ENCODE results near the gene CHPF. TPM values are rescaled to one million over a fixed set of nuclear protein-coding genes. Genes with fewer than 3 reads are reported as not detected.

CHPF gene
- polyA plus RNA-seq, 4 donors, result 8.7 to 96.1 (median 50.4) TPM

DNA sequence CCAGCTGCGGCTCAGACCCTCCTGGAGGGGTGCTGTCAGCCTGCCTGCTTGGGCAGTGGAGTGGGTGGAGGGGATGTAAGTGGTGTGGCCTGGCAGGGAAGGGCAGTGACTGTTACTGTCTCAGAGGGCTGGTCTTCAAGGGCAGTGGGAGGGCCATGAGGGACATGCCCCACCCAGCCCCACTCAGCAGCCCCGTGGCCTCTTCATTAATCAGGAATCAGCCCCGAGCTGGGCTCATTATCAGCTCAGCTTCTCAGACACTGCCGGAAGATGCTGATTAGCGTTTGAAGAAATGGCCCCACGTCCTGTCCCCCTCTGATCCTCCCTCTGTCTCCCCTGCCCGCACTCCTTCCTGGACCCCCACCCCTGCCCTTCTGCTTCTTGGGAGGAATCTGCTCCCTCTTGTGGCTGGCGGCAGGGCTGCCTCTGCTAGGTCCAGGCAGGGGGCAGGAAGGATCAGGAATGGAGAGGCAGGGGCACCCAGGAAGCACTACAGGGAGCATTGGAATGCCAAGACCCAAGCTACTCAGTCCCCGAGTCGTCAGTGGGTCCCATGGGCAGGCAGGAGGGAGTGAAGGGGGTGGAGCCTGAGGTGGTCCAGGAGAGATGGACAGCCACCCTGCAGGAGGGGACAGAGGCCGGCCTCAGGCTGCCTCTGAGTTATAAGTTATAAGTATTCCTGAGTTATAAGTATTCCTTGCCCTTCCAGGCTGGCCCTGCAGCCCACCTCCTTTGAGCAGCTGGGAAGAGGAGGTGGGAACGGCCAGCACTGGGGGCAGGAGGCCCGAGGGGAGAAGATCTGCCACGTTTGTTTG, 22.3 kb downstream of the CHPF start:
- no peak for FAIRE-seq
- peak in 1 of 2 donors; percentile 56 for DNase-seq
- no peak overlapping the region for H3K27ac ChIP-seq (ENCODE audit: low read depth in 1 of 3, low read length in 2 of 3)
- peaks cover 0 to 22% (median 0%) of the 10 kb centered on the region in 3 donors for H3K4me1 ChIP-seq (ENCODE audit: control insufficient read depth in 3 of 3, insufficient read depth in 2 of 3, low read depth in 1 of 3, low read length in 2 of 3)
- 9 to 13% (median 11%) methylated on average over 14 of the region's 14 CpGs for WGBS, 3 donors
- H3K9me3 ChIP-seq (ENCODE audit: control insufficient read depth in 2 of 2, insufficient read depth in 1 of 2, low read depth in 1 of 2, low read length in 1 of 2), result no peaks in the 10 kb centered on the region
- H3K4me3 ChIP-seq (ENCODE audit: low read depth in 1 of 3, low read length in 3 of 3), result no peak overlapping the region
- no peaks in the 10 kb centered on the region for H3K36me3 ChIP-seq (ENCODE audit: control insufficient read depth in 3 of 3, insufficient read depth in 2 of 3, low read depth in 1 of 3, low read length in 3 of 3)
- peaks cover 0 to 86% (median 31%) of the 10 kb centered on the region in 3 donors for H3K27me3 ChIP-seq (ENCODE audit: control insufficient read depth in 3 of 3, insufficient read depth in 3 of 3, low read length in 3 of 3)

GRCh38 chr2:219520079-219520478, 23.5 kb downstream of the CHPF start:
- no peaks in the 10 kb centered on the region for H3K9me3 ChIP-seq (ENCODE audit: control insufficient read depth in 2 of 2, insufficient read depth in 1 of 2, low read depth in 1 of 2, low read length in 1 of 2)
- 49 to 67% (median 52%) methylated on average over 6 to 8 of the region's 8 CpGs for WGBS, 3 donors
- no peaks in the 10 kb centered on the region for H3K36me3 ChIP-seq (ENCODE audit: control insufficient read depth in 3 of 3, insufficient read depth in 2 of 3, low read depth in 1 of 3, low read length in 3 of 3)
- H3K4me1 ChIP-seq (ENCODE audit: control insufficient read depth in 3 of 3, insufficient read depth in 2 of 3, low read depth in 1 of 3, low read length in 2 of 3), result peaks cover 0 to 12% (median 0%) of the 10 kb centered on the region in 3 donors
- no peak for DNase-seq
- FAIRE-seq, result no peak
- H3K27me3 ChIP-seq (ENCODE audit: control insufficient read depth in 3 of 3, insufficient read depth in 3 of 3, low read length in 3 of 3), result peaks cover 0 to 88% (median 34%) of the 10 kb centered on the region in 3 donors
- H3K4me3 ChIP-seq (ENCODE audit: low read depth in 1 of 3, low read length in 3 of 3), result no peak overlapping the region
- H3K27ac ChIP-seq (ENCODE audit: low read depth in 1 of 3, low read length in 2 of 3), result no peak overlapping the region

DNA sequence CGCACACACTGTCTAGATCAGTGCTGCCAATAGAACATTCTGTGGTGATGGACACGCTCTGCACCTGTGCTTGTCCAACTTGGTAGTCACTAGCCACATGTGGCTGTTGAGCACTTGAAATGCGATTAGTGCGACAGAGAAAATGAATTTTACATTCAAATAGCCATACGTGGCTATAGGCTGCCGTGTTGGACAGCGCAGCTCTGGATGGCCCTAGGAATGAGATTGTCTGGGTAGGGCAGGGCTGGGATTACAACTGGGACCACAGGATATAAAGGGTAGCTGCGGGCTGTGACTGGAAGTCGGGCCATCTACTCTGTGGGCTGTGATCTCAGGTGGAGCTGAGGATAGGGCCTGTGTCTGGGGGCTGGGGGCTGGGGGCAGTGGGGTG, 24.1 kb downstream of the CHPF start:
- Histone ChIP-seq H3K27ac (ENCODE audit: low read depth in 1 of 3, low read length in 2 of 3) (no peak overlapping the region), H3K27me3 (ENCODE audit: control insufficient read depth in 3 of 3, insufficient read depth in 3 of 3, low read length in 3 of 3) (peaks cover 1 to 88% (median 36%) of the 10 kb centered on the region in 3 donors), H3K9me3 (ENCODE audit: control insufficient read depth in 2 of 2, insufficient read depth in 1 of 2, low read depth in 1 of 2, low read length in 1 of 2) (no peaks in the 10 kb centered on the region), H3K4me3 (ENCODE audit: low read depth in 1 of 3, low read length in 3 of 3) (no peak overlapping the region), H3K36me3 (ENCODE audit: control insufficient read depth in 3 of 3, insufficient read depth in 2 of 3, low read depth in 1 of 3, low read length in 3 of 3) (no peaks in the 10 kb centered on the region), H3K4me1 (ENCODE audit: control insufficient read depth in 3 of 3, insufficient read depth in 2 of 3, low read depth in 1 of 3, low read length in 2 of 3) (peaks cover 0 to 14% (median 0%) of the 10 kb centered on the region in 3 donors)
- FAIRE-seq (no peak), DNase-seq (no peak)
- 75 to 86% (median 85%) methylated on average over 9 of the region's 9 CpGs for WGBS, 3 donors

DNA sequence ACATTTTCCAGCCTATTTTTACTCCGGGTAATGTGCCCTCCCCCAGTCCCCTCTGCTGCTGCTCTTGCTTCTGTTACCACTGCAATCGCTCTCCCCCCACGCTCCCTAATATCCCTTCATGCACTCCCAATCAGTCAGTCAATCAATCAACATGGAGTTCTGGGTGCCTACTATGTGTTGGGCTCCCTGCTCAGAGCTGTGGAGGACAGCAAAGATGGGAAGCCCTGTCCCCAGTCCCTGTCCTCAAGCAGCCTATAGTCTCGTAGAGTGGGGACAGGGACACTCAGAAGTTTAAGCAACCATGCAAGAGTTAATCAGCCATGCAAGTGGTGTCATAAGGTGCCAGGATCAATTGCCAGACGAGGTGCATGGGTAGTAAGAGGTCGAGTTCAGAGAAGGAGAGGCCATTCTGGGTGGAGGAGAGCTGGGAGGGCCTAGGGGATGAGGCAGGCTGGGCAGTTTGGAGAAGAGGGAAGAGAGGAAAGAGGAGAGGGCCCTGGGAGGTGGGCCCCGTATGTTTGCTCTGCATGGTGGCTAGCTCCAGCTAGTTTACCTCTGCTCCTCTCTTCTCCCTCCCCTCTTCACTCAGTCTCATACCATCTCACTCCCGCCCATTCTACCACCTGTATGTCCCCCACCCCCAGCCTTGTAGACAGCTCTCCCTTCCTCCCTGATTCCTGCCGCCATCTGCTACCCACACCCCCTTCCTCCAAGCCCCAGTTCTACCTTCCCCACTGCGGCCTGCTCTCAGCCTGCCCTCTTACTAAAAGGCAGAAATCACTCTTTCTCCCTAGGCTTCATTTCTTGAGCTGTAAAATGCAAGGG, 25.4 kb downstream of the CHPF start:
- Histone ChIP-seq H3K27ac (ENCODE audit: low read depth in 1 of 3, low read length in 2 of 3) (no peak overlapping the region), H3K9me3 (ENCODE audit: control insufficient read depth in 2 of 2, insufficient read depth in 1 of 2, low read depth in 1 of 2, low read length in 1 of 2) (no peaks in the 10 kb centered on the region), H3K4me1 (ENCODE audit: control insufficient read depth in 3 of 3, insufficient read depth in 2 of 3, low read depth in 1 of 3, low read length in 2 of 3) (peaks cover 0 to 18% (median 0%) of the 10 kb centered on the region in 3 donors), H3K36me3 (ENCODE audit: control insufficient read depth in 3 of 3, insufficient read depth in 2 of 3, low read depth in 1 of 3, low read length in 3 of 3) (no peaks in the 10 kb centered on the region), H3K4me3 (ENCODE audit: low read depth in 1 of 3, low read length in 3 of 3) (no peak overlapping the region), H3K27me3 (ENCODE audit: control insufficient read depth in 3 of 3, insufficient read depth in 3 of 3, low read length in 3 of 3) (peaks cover 11 to 88% (median 39%) of the 10 kb centered on the region in 3 donors)
- FAIRE-seq, result no peak
- WGBS, 3 donors, result 51 to 59% (median 55%) methylated on average over 8 to 10 of the region's 10 CpGs
- no peak for DNase-seq

DNA sequence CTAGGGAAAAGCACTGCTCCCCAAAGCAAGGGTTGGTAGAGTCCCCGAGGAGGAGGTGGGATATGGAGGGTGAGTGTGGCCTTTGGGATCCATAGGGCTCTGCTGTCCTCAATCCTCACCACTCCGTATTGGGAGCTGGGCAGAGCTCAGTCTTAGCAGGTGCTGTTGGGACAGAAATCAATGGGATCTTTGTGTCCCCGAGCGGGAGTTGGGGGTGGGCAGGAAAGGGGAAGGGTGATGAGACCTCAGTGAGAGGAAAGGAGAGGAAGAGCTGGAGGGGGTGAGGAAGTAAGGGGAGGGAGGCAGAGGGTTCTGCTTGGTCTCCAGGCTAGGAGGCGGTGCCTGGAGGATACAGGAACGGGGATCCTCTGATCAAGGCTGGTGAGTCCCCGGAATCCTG, 26.7 kb downstream of the CHPF start:
- FAIRE-seq, result no peak
- 48 to 55% (median 50%) methylated on average over 6 to 7 of the region's 7 CpGs for WGBS, 3 donors

DNA sequence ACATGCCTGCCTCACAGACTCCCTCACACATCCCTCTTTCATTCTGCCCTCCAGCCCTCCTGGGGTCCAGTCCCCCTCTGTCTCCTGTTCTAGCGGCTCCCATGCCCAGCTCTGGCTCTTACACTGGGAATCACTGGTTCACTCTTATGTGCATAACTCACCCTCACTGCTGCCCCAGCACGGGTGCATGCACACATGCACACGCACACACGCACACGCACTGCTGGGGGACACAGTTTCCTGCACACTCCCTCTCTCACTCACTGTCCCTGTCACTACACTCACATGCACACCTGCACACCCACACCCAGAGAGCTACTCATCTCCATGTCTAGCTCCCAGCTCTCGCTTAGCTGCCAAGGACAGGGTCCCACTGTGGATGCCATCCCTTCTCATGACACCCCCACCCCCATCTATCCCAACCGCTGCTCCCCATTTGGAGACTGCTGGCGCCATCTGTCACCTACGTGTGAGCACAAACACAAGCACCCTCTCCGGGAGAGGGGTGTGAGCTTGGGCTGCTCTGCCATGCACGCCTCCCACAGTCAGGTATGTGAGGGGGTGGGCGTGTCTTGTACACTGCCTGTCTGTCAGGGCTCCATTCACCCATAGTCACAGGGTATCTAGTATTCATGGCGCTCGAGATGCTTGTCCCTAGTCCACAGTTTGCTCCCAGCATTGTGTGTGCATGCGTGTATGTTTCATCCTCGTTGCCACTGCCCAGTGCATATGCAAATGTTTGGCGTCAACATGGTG, 27.6 kb downstream of the CHPF start:
- no peaks in the 10 kb centered on the region for H3K36me3 ChIP-seq (ENCODE audit: control insufficient read depth in 3 of 3, insufficient read depth in 2 of 3, low read depth in 1 of 3, low read length in 3 of 3)
- H3K27ac ChIP-seq (ENCODE audit: low read depth in 1 of 3, low read length in 2 of 3), result no peak overlapping the region
- H3K27me3 ChIP-seq (ENCODE audit: control insufficient read depth in 3 of 3, insufficient read depth in 3 of 3, low read length in 3 of 3), result peaks cover 11 to 89% (median 37%) of the 10 kb centered on the region in 3 donors
- no peak overlapping the region for H3K4me3 ChIP-seq (ENCODE audit: low read depth in 1 of 3, low read length in 3 of 3)
- DNase-seq, result no peak
- peaks cover 0 to 4% of the 10 kb centered on the region in 2 donors for H3K9me3 ChIP-seq (ENCODE audit: control insufficient read depth in 2 of 2, insufficient read depth in 1 of 2, low read depth in 1 of 2, low read length in 1 of 2)
- H3K4me1 ChIP-seq (ENCODE audit: control insufficient read depth in 3 of 3, insufficient read depth in 2 of 3, low read depth in 1 of 3, low read length in 2 of 3), result peaks cover 0 to 15% (median 0%) of the 10 kb centered on the region in 3 donors
- 44 to 65% (median 53%) methylated on average over 17 of the region's 17 CpGs for WGBS, 3 donors
- no peak for FAIRE-seq

More for the DNA sequence above, 26.7 kb downstream of the CHPF start:
- no peaks in the 10 kb centered on the region for H3K36me3 ChIP-seq (ENCODE audit: control insufficient read depth in 3 of 3, insufficient read depth in 2 of 3, low read depth in 1 of 3, low read length in 3 of 3)
- H3K27me3 ChIP-seq (ENCODE audit: control insufficient read depth in 3 of 3, insufficient read depth in 3 of 3, low read length in 3 of 3), result peaks cover 11 to 91% (median 40%) of the 10 kb centered on the region in 3 donors
- no peaks in the 10 kb centered on the region for H3K9me3 ChIP-seq (ENCODE audit: control insufficient read depth in 2 of 2, insufficient read depth in 1 of 2, low read depth in 1 of 2, low read length in 1 of 2)
- no peak overlapping the region for H3K27ac ChIP-seq (ENCODE audit: low read depth in 1 of 3, low read length in 2 of 3)
- H3K4me1 ChIP-seq (ENCODE audit: control insufficient read depth in 3 of 3, insufficient read depth in 2 of 3, low read depth in 1 of 3, low read length in 2 of 3), result peaks cover 0 to 21% (median 0%) of the 10 kb centered on the region in 3 donors
- DNase-seq, result no peak
- H3K4me3 ChIP-seq (ENCODE audit: low read depth in 1 of 3, low read length in 3 of 3), result no peak overlapping the region

DNA sequence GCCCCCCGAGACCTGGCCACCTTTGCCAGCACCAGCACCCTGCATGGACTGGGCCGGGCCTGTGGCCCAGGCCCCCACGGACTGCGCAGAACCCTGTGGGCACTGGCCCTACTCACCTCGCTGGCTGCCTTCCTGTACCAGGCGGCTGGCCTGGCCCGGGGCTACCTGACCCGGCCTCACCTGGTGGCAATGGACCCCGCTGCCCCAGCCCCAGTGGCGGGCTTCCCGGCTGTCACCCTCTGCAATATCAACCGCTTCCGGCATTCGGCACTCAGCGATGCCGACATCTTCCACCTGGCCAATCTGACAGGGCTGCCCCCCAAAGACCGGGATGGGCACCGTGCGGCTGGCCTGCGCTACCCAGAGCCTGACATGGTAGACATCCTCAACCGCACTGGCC, 28.8 kb downstream of the CHPF start:
- Histone ChIP-seq H3K27me3 (ENCODE audit: control insufficient read depth in 3 of 3, insufficient read depth in 3 of 3, low read length in 3 of 3) (peaks cover 11 to 90% (median 45%) of the 10 kb centered on the region in 3 donors), H3K36me3 (ENCODE audit: control insufficient read depth in 3 of 3, insufficient read depth in 2 of 3, low read depth in 1 of 3, low read length in 3 of 3) (no peaks in the 10 kb centered on the region), H3K4me3 (ENCODE audit: low read depth in 1 of 3, low read length in 3 of 3) (no peak overlapping the region), H3K27ac (ENCODE audit: low read depth in 1 of 3, low read length in 2 of 3) (no peak overlapping the region), H3K4me1 (ENCODE audit: control insufficient read depth in 3 of 3, insufficient read depth in 2 of 3, low read depth in 1 of 3, low read length in 2 of 3) (peaks cover 0 to 25% (median 2%) of the 10 kb centered on the region in 3 donors), H3K9me3 (ENCODE audit: control insufficient read depth in 2 of 2, insufficient read depth in 1 of 2, low read depth in 1 of 2, low read length in 1 of 2) (peaks cover 0 to 6% of the 10 kb centered on the region in 2 donors)
- FAIRE-seq, result no peak
- 87 to 88% (median 88%) methylated on average over 21 of the region's 21 CpGs for WGBS, 3 donors
- DNase-seq, result no peak

Data from small intestine (tissue), 7 donors.